SK-N-SH (cell line): Measurements from ENCODE around the gene KLF13. TPM values are rescaled to one million over a fixed set of nuclear protein-coding genes. Genes with fewer than 3 reads are reported as not detected.

Source experiments
- CTCF ChIA-PET: fragments of 300-600, 350-600 bp; formaldehyde crosslinking; extraction: SDS; loops from one replicate; lab custom pipeline; 2021; lab: Yijun Ruan, JAX
- POLR2A ChIA-PET: fragments of 350-600 bp; sonication (Branson Sonifier 250); formaldehyde crosslinking; extraction: SDS; loops from one replicate; lab custom pipeline; 2020; ENCODE audit warnings: antibody characterized with exemption, inconsistent platforms; lab: Yijun Ruan, JAX
- DNase-seq: peaks from one replicate; pipeline ENCODE4 v3.0.0; 2012
- H2AFZ ChIP-seq: fragments of 200-600 bp; sonication (generic); 2 replicates; pipeline ENCODE4 v1.8.1; 2016; ENCODE audit warnings: antibody characterized with exemption, mild to moderate bottlenecking, low read depth
- H3F3A ChIP-seq: fragments of 200-600 bp; sonication (generic); replicated peaks from 2 replicates; pipeline ENCODE3; 2016; ENCODE audit warnings: antibody characterized with exemption, mild to moderate bottlenecking; ENCODE audit not compliant: insufficient read depth
- H3K27ac ChIP-seq, 2 experiments: fragments of 200-500 bp in 1 of 2; fragments of 200-600 bp in 1 of 2; sonication (Bioruptor generic) in 1 of 2; sonication (generic), shearing (Covaris generic) in 1 of 2; 2 replicates each; pipeline versions ENCODE4 v1.5.1 to v1.6.1; 2014 to 2016; ENCODE audit warnings: low read depth in 2 of 2, inconsistent platforms in 1 of 2, low read length in 1 of 2, mild to moderate bottlenecking in 1 of 2, mixed read lengths in 1 of 2
- H3K27me3 ChIP-seq: fragments of 200-600 bp; sonication (generic), shearing (Covaris generic); 2 replicates; pipeline ENCODE4 v1.6.1; 2016; ENCODE audit warnings: mixed run types; ENCODE audit not compliant: insufficient read depth
- H3K36me3 ChIP-seq, 2 experiments: fragments of 200-500 bp in 1 of 2; fragments of 200-600 bp in 1 of 2; sonication (Bioruptor generic) in 1 of 2; sonication (generic) in 1 of 2; replicated peaks in 1 of 2; 2 replicates each; pipeline versions ENCODE3 to v1.5.1; 2014 to 2016; ENCODE audit warnings: low read length in 1 of 2, mild to moderate bottlenecking in 1 of 2; ENCODE audit not compliant: insufficient read depth in 2 of 2, control insufficient read depth in 1 of 2
- H3K4me1 ChIP-seq, 2 experiments: fragments of 200-500 bp in 1 of 2; fragments of 200-600 bp in 1 of 2; sonication (Bioruptor generic) in 1 of 2; sonication (generic), shearing (Covaris generic) in 1 of 2; 2 replicates each; pipeline versions ENCODE4 v1.5.1 to v1.6.1; 2014 to 2016; ENCODE audit warnings: low read depth in 1 of 2, low read length in 1 of 2, mixed run types in 1 of 2; ENCODE audit not compliant: insufficient read depth in 2 of 2, control insufficient read depth in 1 of 2
- H3K4me2 ChIP-seq: fragments of 200-600 bp; sonication (generic), shearing (Covaris generic); 2 replicates; pipeline ENCODE4 v1.6.1; 2017; ENCODE audit warnings: mixed run types
- H3K4me3 ChIP-seq, 2 experiments: fragments of 200-500 bp in 1 of 2; fragments of 200-600 bp in 1 of 2; sonication (Bioruptor generic) in 1 of 2; sonication (generic), shearing (Covaris generic) in 1 of 2; 2 replicates each; pipeline versions ENCODE4 v1.5.1 to v1.8.1; 2014 to 2016; ENCODE audit warnings: low read depth in 2 of 2, inconsistent platforms in 1 of 2, low read length in 1 of 2, mild to moderate bottlenecking in 1 of 2, mixed read lengths in 1 of 2, moderate library complexity in 1 of 2
- H3K79me2 ChIP-seq: fragments of 200-600 bp; sonication (generic); 2 replicates; pipeline ENCODE4 v1.8.1; 2017; ENCODE audit warnings: mild to moderate bottlenecking; ENCODE audit not compliant: insufficient read depth
- H3K9ac ChIP-seq: fragments of 200-600 bp; sonication (generic); 2 replicates; pipeline ENCODE4 v1.6.1; 2017; ENCODE audit warnings: mixed run types
- H3K9me2 ChIP-seq: fragments of 200-600 bp; sonication (generic); 2 replicates; pipeline ENCODE4 v1.6.1; 2017; ENCODE audit warnings: mixed run types
- H3K9me3 ChIP-seq: fragments of 200-600 bp; sonication (generic); 2 replicates; pipeline ENCODE4 v1.6.1; 2017; ENCODE audit warnings: mixed run types, mild to moderate bottlenecking, moderate library complexity
- H4K20me1 ChIP-seq: fragments of 200-600 bp; sonication (generic); 2 replicates; pipeline ENCODE4 v1.6.1; 2017; ENCODE audit warnings: mild to moderate bottlenecking, mixed run types; ENCODE audit not compliant: insufficient read depth
- FOXM1 ChIP-seq: IDR thresholded peaks from 2 replicates; pipeline ENCODE4 v1.4.0; 2012; ENCODE audit warnings: low read depth, mild to moderate bottlenecking
- GATA2 ChIP-seq: sonication (generic); formaldehyde crosslinking; IDR thresholded peaks from 2 replicates; pipeline ENCODE4 v1.5.0; 2020; ENCODE audit warnings: mild to moderate bottlenecking, missing genetic modification reagents
- JUND ChIP-seq: IDR thresholded peaks from 2 replicates; pipeline ENCODE4 v1.4.0; 2012
- MXI1 ChIP-seq: IDR thresholded peaks from 2 replicates; pipeline ENCODE4 v1.6.1; 2012; ENCODE audit warnings: mild to moderate bottlenecking, low read depth, low read length, improper control_type of control experiment
- RXRA ChIP-seq: IDR thresholded peaks from 2 replicates; pipeline ENCODE4 v1.4.0; 2012; ENCODE audit warnings: low read depth, mild to moderate bottlenecking, borderline replicate concordance
- WGBS: methylation state at CpG from one replicate; pipeline ENCODE4 v1.1.6; 2017; ENCODE audit warnings: low lambda C conversion rate; 5-methylcytosine and 5-hydroxymethylcytosine counted together
- polyA plus RNA-seq, 3 experiments: library from polyadenylated mRNA; depleted of rRNA; stranded (reverse); fragments of >200 nt; gene quantifications; 2 replicates each; pipeline ENCODE4 v1.2.3, GENCODE V29; 2012
- TF ChIP-seq, protein P1 (sequence below): IDR thresholded peaks from 2 replicates; pipeline ENCODE4 v1.4.0; 2012; ENCODE audit warnings: low read depth, borderline replicate concordance
- TF ChIP-seq, protein P2 (sequence below): fragments of 150-350 bp; IDR thresholded peaks from 2 replicates; pipeline ENCODE4 v1.6.1; 2017; ENCODE audit warnings: antibody characterized with exemption, low read length, low read depth, borderline replicate concordance
- TF ChIP-seq, protein P3 (sequence below): IDR thresholded peaks from 2 replicates; pipeline ENCODE4 v1.6.1; 2012; ENCODE audit warnings: mild to moderate bottlenecking, low read depth, low read length, moderate library complexity
- TF ChIP-seq, protein P4 (sequence below): IDR thresholded peaks from 2 replicates; pipeline ENCODE4; 2012

KLF13 gene
- polyA plus RNA-seq, 1 of the 3 experiments (the other 2 are of a cell fraction) = 7.1 TPM

DNA sequence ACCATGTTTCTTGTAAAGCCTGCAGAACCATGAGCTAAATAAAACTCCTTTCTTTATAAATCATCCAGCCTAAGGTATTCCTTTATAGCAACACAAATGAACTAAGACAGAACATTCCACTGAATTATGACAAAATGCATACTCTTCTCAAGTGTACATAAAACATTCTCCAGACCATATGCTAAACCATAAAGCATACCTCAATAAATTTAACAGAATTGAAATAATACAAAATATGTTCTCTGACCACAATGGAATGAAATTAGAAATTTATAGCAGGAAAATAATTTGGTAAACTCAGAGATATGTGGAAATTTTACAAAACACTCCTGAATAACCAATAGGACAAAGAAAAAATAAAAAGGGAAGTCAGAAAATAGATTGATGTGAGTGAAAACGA is 88.6 kb downstream of the KLF13 start:
- no peak for DNase-seq
- 30% methylated on average over 1 of the region's 1 CpG for WGBS

DNA sequence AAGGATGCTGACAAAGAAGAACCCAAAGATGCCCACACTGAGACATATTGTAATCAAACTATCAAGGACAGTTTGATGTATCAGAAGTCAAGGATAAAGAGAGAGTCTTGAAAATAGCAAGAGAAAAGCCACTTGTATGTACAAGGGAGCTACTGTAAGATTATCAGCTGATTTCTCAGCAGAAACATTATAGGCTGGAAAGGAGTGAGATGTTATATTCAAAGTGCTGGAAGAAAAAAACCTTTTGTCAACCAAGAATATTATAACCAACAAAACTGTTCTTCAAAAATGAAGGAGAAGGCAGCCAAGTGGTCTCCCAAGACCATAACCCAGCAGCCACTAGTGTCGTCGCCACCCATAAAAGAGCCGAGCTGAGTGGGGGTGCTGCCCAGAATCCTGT is 93.2 kb downstream of the KLF13 start:
- no peak overlapping the region for H3K4me3 ChIP-seq
- H4K20me1 ChIP-seq = no peaks in the 10 kb centered on the region
- DNase-seq = no peak
- ChIA-PET POLR2A (no interaction called here), CTCF (no interaction called here)
- no peaks in the 10 kb centered on the region for H3K36me3 ChIP-seq
- H3F3A ChIP-seq = no peaks in the 10 kb centered on the region
- no peaks in the 10 kb centered on the region for H3K4me1 ChIP-seq
- H3K9me2 ChIP-seq = no peaks in the 10 kb centered on the region
- H3K27ac ChIP-seq = no peak overlapping the region
- no peak overlapping the region for H2AFZ ChIP-seq
- H3K4me2 ChIP-seq = no peak overlapping the region
- TF ChIP-seq, protein P1, sequence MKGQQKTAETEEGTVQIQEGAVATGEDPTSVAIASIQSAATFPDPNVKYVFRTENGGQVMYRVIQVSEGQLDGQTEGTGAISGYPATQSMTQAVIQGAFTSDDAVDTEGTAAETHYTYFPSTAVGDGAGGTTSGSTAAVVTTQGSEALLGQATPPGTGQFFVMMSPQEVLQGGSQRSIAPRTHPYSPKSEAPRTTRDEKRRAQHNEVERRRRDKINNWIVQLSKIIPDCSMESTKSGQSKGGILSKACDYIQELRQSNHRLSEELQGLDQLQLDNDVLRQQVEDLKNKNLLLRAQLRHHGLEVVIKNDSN = no peak
- TF ChIP-seq RXRA (no peak), FOXM1 (no peak), MXI1 (no peak), JUND (no peak)
- TF ChIP-seq, protein P2, sequence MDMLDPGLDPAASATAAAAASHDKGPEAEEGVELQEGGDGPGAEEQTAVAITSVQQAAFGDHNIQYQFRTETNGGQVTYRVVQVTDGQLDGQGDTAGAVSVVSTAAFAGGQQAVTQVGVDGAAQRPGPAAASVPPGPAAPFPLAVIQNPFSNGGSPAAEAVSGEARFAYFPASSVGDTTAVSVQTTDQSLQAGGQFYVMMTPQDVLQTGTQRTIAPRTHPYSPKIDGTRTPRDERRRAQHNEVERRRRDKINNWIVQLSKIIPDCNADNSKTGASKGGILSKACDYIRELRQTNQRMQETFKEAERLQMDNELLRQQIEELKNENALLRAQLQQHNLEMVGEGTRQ = no peak
- TF ChIP-seq, protein P3, sequence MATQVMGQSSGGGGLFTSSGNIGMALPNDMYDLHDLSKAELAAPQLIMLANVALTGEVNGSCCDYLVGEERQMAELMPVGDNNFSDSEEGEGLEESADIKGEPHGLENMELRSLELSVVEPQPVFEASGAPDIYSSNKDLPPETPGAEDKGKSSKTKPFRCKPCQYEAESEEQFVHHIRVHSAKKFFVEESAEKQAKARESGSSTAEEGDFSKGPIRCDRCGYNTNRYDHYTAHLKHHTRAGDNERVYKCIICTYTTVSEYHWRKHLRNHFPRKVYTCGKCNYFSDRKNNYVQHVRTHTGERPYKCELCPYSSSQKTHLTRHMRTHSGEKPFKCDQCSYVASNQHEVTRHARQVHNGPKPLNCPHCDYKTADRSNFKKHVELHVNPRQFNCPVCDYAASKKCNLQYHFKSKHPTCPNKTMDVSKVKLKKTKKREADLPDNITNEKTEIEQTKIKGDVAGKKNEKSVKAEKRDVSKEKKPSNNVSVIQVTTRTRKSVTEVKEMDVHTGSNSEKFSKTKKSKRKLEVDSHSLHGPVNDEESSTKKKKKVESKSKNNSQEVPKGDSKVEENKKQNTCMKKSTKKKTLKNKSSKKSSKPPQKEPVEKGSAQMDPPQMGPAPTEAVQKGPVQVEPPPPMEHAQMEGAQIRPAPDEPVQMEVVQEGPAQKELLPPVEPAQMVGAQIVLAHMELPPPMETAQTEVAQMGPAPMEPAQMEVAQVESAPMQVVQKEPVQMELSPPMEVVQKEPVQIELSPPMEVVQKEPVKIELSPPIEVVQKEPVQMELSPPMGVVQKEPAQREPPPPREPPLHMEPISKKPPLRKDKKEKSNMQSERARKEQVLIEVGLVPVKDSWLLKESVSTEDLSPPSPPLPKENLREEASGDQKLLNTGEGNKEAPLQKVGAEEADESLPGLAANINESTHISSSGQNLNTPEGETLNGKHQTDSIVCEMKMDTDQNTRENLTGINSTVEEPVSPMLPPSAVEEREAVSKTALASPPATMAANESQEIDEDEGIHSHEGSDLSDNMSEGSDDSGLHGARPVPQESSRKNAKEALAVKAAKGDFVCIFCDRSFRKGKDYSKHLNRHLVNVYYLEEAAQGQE = no peak
- TF ChIP-seq, protein P4, sequence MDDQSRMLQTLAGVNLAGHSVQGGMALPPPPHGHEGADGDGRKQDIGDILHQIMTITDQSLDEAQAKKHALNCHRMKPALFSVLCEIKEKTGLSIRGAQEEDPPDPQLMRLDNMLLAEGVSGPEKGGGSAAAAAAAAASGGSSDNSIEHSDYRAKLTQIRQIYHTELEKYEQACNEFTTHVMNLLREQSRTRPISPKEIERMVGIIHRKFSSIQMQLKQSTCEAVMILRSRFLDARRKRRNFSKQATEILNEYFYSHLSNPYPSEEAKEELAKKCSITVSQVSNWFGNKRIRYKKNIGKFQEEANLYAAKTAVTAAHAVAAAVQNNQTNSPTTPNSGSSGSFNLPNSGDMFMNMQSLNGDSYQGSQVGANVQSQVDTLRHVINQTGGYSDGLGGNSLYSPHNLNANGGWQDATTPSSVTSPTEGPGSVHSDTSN = no peak
- peaks cover 4% of the 10 kb centered on the region for H3K9me3 ChIP-seq
- no peaks in the 10 kb centered on the region for H3K79me2 ChIP-seq
- WGBS = 81% methylated on average over 2 of the region's 3 CpGs
- no peaks in the 10 kb centered on the region for H3K27me3 ChIP-seq
- H3K9ac ChIP-seq = no peak overlapping the region

More for the DNA sequence above, 88.6 kb downstream of the KLF13 start:
- Histone ChIP-seq H3K27me3 (no peaks in the 10 kb centered on the region), H4K20me1 (no peaks in the 10 kb centered on the region), H3K4me3 (no peak overlapping the region), H3K4me1 (no peaks in the 10 kb centered on the region), H3K9ac (no peak overlapping the region), H3K4me2 (no peak overlapping the region), H3K9me3 (peaks cover 4% of the 10 kb centered on the region; the same call in 1 of the 2 replicates), H3K79me2 (no peaks in the 10 kb centered on the region), H3K9me2 (no peaks in the 10 kb centered on the region), H3F3A (no peaks in the 10 kb centered on the region), H3K27ac (no peak overlapping the region), H3K36me3 (no peaks in the 10 kb centered on the region), H2AFZ (no peak overlapping the region)
- POLR2A ChIA-PET = no interaction called here
- CTCF ChIA-PET = interaction anchor here (0.5 to 1.2 kb wide), 2 partner anchors 20 to 1301 kb away, joined by 3 to 6 read pairs; no protein-coding TSS in a partner anchor
- TF ChIP-seq, protein P1 = no peak
- TF ChIP-seq, protein P2 = no peak
- no peak for TF ChIP-seq GATA2 (CRISPR knock-in tag)
